Hepatocyte (in vitro differentiated cells): ENCODE data around the gene WNT8B. TPM values are rescaled to one million over a fixed set of nuclear protein-coding genes. Genes with fewer than 3 reads are reported as not detected.

Experiments
- DNase-seq: peaks from one replicate; pipeline ENCODE4 v3.0.0-alpha.2; 2016; ENCODE audit warnings: low spot score
- H2AFZ ChIP-seq: fragments of 200-600 bp; sonication (generic); 2 replicates; pipeline ENCODE4 v1.6.0; 2016; ENCODE audit warnings: antibody characterized with exemption, mild to moderate bottlenecking
- H3K27ac ChIP-seq: fragments of 200-600 bp; sonication (generic); 2 replicates; pipeline ENCODE4 v1.5.1; 2016; ENCODE audit warnings: mild to moderate bottlenecking
- H3K27me3 ChIP-seq: fragments of 200-600 bp; sonication (generic); 2 replicates; pipeline ENCODE4 v1.6.1; 2016
- H3K36me3 ChIP-seq: fragments of 200-600 bp; sonication (generic); replicated peaks from 2 replicates; pipeline ENCODE4 v1.5.1; 2016; ENCODE audit warnings: low read depth; ENCODE audit not compliant: insufficient read depth
- H3K4me1 ChIP-seq: fragments of 200-600 bp; sonication (generic); 2 replicates; pipeline ENCODE4 v1.5.1; 2016; ENCODE audit warnings: mild to moderate bottlenecking, moderate library complexity; ENCODE audit not compliant: insufficient read depth
- H3K4me2 ChIP-seq: fragments of 200-600 bp; sonication (generic); 2 replicates; pipeline ENCODE4 v1.6.0; 2016
- H3K4me3 ChIP-seq: fragments of 200-600 bp; sonication (generic); 2 replicates; pipeline ENCODE4 v1.5.1; 2016; ENCODE audit warnings: mild to moderate bottlenecking
- H3K79me2 ChIP-seq: fragments of 200-600 bp; sonication (generic); 2 replicates; pipeline ENCODE4 v1.6.0; 2017; ENCODE audit warnings: mild to moderate bottlenecking
- H3K9me2 ChIP-seq: fragments of 200-600 bp; sonication (generic); replicated peaks from 2 replicates; pipeline ENCODE4 v1.6.0; 2017; ENCODE audit warnings: mild to moderate bottlenecking; ENCODE audit not compliant: insufficient read depth
- H3K9me3 ChIP-seq: fragments of 200-600 bp; sonication (generic); 2 replicates; pipeline ENCODE4 v1.5.1; 2016; ENCODE audit warnings: low read depth, mild to moderate bottlenecking
- H4K20me1 ChIP-seq: fragments of 200-600 bp; sonication (generic); 2 replicates; pipeline ENCODE4 v1.6.0; 2016; ENCODE audit warnings: mild to moderate bottlenecking; ENCODE audit not compliant: insufficient read depth, poor library complexity, severe bottlenecking
- EZH2 ChIP-seq: fragments of 200-600 bp; sonication (generic); IDR thresholded peaks from 2 replicates; pipeline ENCODE4 v1.6.1; 2016; ENCODE audit warnings: antibody characterized with exemption, mild to moderate bottlenecking, borderline replicate concordance
- EZH2phosphoT487 ChIP-seq: fragments of 200-600 bp; sonication (generic); IDR thresholded peaks from one replicate; pipeline ENCODE4 v1.6.1; 2018; ENCODE audit warnings: antibody characterized with exemption, mild to moderate bottlenecking, low read depth, moderate library complexity; ENCODE audit not compliant: unreplicated experiment, severe bottlenecking
- WGBS: methylation state at CpG from one replicate; pipeline ENCODE4 v1.1.6; 2016; ENCODE audit warnings: low lambda C conversion rate; ENCODE audit errors: missing lambda C conversion rate; 5-methylcytosine and 5-hydroxymethylcytosine counted together
- polyA plus RNA-seq: library from polyadenylated mRNA; unstranded; fragments of >200 nt; fragmentation: Nextera tagmentation; extraction: Ambion mirVana; gene quantifications from 2 replicates; pipeline ENCODE4 v1.2.1, GENCODE V29; 2016
- total RNA-seq: library from RNA; depleted of rRNA; stranded (reverse); fragments of >200 nt; gene quantifications from 2 replicates; pipeline ENCODE4 v1.2.3, GENCODE V29; 2014
- TF ChIP-seq, protein P1 (sequence below): fragments of 200-600 bp; sonication (generic); IDR thresholded peaks from 2 replicates; pipeline ENCODE4 v1.5.1; 2016; ENCODE audit warnings: antibody characterized with exemption, mild to moderate bottlenecking; ENCODE audit not compliant: poor library complexity

Gene WNT8B
- total and polyA plus RNA-seq, 2 experiments from 2014 or later, result not detected

DNA sequence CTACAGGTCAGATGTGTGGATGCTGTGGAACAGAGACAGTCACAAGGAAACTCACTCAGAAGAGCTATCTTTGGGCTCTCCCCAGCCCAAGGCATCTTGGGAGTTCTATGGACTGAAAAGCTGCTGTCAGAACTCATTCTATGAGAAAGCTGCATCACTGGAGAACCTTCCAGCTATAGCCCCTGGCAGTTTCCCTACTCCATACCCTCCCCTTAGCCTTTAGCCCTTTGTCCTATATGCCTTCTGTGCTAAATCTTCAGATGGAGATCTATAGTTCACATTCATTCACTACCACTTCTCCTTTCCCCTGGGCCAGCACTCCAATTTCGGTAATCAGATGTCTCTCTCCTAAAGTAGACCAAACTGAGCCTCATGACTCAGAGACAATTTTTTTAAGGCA is 6.9 kb downstream of the WNT8B start:
- no peaks in the 10 kb centered on the region for H4K20me1 ChIP-seq

GRCh38 chr10:100470367-100470766 is 7.6 kb downstream of the WNT8B start:
- Histone ChIP-seq H3K9me3 (no peaks in the 10 kb centered on the region), H3K4me3 (no peak overlapping the region), H3K4me2 (no peak overlapping the region), H3K9me2 (no peaks in the 10 kb centered on the region), H4K20me1 (no peaks in the 10 kb centered on the region), H2AFZ (no peak overlapping the region), H3K27me3 (peaks cover 30% of the 10 kb centered on the region), H3K79me2 (no peaks in the 10 kb centered on the region), H3K4me1 (no peaks in the 10 kb centered on the region), H3K36me3 (no peaks in the 10 kb centered on the region), H3K27ac (no peak overlapping the region)
- TF ChIP-seq EZH2 (no peak), EZH2phosphoT487 (no peak)
- TF ChIP-seq, protein P1, sequence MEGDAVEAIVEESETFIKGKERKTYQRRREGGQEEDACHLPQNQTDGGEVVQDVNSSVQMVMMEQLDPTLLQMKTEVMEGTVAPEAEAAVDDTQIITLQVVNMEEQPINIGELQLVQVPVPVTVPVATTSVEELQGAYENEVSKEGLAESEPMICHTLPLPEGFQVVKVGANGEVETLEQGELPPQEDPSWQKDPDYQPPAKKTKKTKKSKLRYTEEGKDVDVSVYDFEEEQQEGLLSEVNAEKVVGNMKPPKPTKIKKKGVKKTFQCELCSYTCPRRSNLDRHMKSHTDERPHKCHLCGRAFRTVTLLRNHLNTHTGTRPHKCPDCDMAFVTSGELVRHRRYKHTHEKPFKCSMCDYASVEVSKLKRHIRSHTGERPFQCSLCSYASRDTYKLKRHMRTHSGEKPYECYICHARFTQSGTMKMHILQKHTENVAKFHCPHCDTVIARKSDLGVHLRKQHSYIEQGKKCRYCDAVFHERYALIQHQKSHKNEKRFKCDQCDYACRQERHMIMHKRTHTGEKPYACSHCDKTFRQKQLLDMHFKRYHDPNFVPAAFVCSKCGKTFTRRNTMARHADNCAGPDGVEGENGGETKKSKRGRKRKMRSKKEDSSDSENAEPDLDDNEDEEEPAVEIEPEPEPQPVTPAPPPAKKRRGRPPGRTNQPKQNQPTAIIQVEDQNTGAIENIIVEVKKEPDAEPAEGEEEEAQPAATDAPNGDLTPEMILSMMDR, result no peak
- DNase-seq, result no peak
- 61% methylated on average over 3 of the region's 3 CpGs for WGBS

More for the DNA sequence above, 6.9 kb downstream of the WNT8B start:
- Histone ChIP-seq H3K4me3 (no peak overlapping the region), H3K9me3 (no peaks in the 10 kb centered on the region), H3K4me1 (no peaks in the 10 kb centered on the region), H3K27me3 (peaks cover 30% of the 10 kb centered on the region), H3K79me2 (no peaks in the 10 kb centered on the region), H3K27ac (no peak overlapping the region), H3K36me3 (no peaks in the 10 kb centered on the region), H3K9me2 (no peaks in the 10 kb centered on the region), H2AFZ (no peak overlapping the region), H3K4me2 (no peak overlapping the region)
- no peak for DNase-seq
- 90% methylated on average over 1 of the region's 1 CpG for WGBS
- TF ChIP-seq EZH2phosphoT487, result no peak
- TF ChIP-seq, protein P1, result no peak
- no peak for TF ChIP-seq EZH2

- no peak overlapping the region for H3K27ac ChIP-seq
- no peaks in the 10 kb centered on the region for H3K9me2 ChIP-seq
- H3K4me2 ChIP-seq, result no peak overlapping the region
- no peaks in the 10 kb centered on the region for H3K9me3 ChIP-seq
- no peak overlapping the region for H2AFZ ChIP-seq
- no peaks in the 10 kb centered on the region for H3K79me2 ChIP-seq
- TF ChIP-seq, protein P1, result no peak
- TF ChIP-seq EZH2, result no peak
- TF ChIP-seq EZH2phosphoT487, result no peak
- 49% methylated on average over 5 of the region's 5 CpGs for WGBS
- H3K27me3 ChIP-seq, result peaks cover 33% of the 10 kb centered on the region
- H3K36me3 ChIP-seq, result no peaks in the 10 kb centered on the region
- no peaks in the 10 kb centered on the region for H4K20me1 ChIP-seq
- no peak for DNase-seq
- H3K4me3 ChIP-seq, result no peak overlapping the region
- peaks cover 9% of the 10 kb centered on the region for H3K4me1 ChIP-seq
Observed at GRCh38 chr10:100477970-100478369, 15.2 kb downstream of the WNT8B start.

GRCh38 chr10:100479037-100479436 is 16.2 kb downstream of the WNT8B start:
- Histone ChIP-seq H3K27ac (no peak overlapping the region), H3K4me3 (no peak overlapping the region), H3K9me3 (no peaks in the 10 kb centered on the region), H4K20me1 (no peaks in the 10 kb centered on the region), H3K4me2 (no peak overlapping the region), H3K27me3 (peaks cover 36% of the 10 kb centered on the region), H2AFZ (no peak overlapping the region), H3K36me3 (no peaks in the 10 kb centered on the region), H3K4me1 (peaks cover 11% of the 10 kb centered on the region), H3K79me2 (no peaks in the 10 kb centered on the region), H3K9me2 (no peaks in the 10 kb centered on the region)
- WGBS, result 28% methylated on average over 4 of the region's 4 CpGs
- DNase-seq, result peak; percentile 22
- TF ChIP-seq, protein P1, result no peak
- no peak for TF ChIP-seq EZH2
- no peak for TF ChIP-seq EZH2phosphoT487
